NT2/D1 (cell line): ENCODE measurements around the gene RBM26.

Experiments used
- DNase-seq: peaks from one replicate; pipeline ENCODE4 v3.0.0-alpha.2; 2011; ENCODE audit warnings: low read depth, low spot score
- H3K27me3 ChIP-seq: 2 replicates; pipeline ENCODE4 v1.6.0; 2011; ENCODE audit warnings: mild to moderate bottlenecking; ENCODE audit not compliant: insufficient read length, insufficient read depth
- H3K36me3 ChIP-seq: 2 replicates; pipeline ENCODE4 v1.6.1; 2011; ENCODE audit warnings: mild to moderate bottlenecking, low read length, mixed read lengths; ENCODE audit not compliant: insufficient read depth, insufficient read length
- H3K4me1 ChIP-seq: 2 replicates; pipeline ENCODE4 v1.5.1; 2011; ENCODE audit not compliant: insufficient read depth, insufficient read length
- H3K4me3 ChIP-seq: 2 replicates; pipeline ENCODE4 v1.5.1; 2011; ENCODE audit warnings: low read depth; ENCODE audit not compliant: insufficient read length
- H3K9ac ChIP-seq: 2 replicates; pipeline ENCODE4 v1.6.0; 2011; ENCODE audit warnings: low read depth; ENCODE audit not compliant: insufficient read length
- H3K9me3 ChIP-seq: 2 replicates; pipeline ENCODE4 v1.5.1; 2011; ENCODE audit warnings: mild to moderate bottlenecking, low read length; ENCODE audit not compliant: insufficient read depth
- SUZ12 ChIP-seq: IDR thresholded peaks from 2 replicates; pipeline ENCODE4 v1.6.1; 2011; ENCODE audit not compliant: insufficient read length, insufficient read depth; ENCODE audit errors: extremely low read depth
- YY1 ChIP-seq: IDR thresholded peaks from 2 replicates; pipeline ENCODE4 v1.6.1; 2011; ENCODE audit not compliant: insufficient read length, insufficient read depth
- ZNF274 ChIP-seq: IDR thresholded peaks from 2 replicates; pipeline ENCODE4 v1.6.1; 2011; ENCODE audit warnings: mild to moderate bottlenecking, low read depth, low read length

The RBM26 gene

DNA sequence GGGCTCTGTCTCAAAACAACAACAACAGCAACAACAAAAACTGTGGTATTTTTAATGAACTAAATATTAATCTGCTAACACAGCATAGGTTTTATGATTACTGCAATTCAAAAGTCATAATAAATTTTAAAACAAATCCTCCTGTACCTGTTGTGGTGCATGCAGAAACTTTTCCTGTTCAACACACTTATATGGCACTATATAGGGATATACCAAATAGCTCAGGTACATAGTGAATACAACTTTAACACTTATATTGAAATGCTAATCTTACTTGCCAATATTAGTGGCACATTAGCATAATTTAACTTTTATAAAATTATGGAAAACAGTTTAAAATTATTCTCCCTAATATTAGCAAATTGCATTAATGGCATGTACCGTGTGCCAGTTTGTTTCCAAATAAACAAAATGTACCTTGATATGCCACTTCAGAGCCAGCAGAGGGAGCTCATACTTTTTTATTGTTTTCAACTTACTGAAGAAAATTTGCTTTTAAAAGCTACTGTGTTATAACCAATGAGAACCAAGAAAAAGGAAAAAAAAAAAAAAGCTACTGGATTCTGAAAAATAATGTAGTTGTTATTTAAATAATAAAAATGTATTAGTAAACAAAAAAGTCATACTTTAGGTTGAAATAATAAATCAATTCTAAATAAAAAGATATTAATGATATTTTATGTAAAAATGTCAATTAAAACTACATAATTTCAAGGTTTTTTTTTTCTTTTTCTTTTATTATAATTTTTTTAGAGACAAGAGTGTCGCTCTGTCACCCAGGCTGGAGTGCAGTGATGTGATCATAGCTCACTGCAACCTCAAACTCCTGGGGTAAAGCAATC lies 18.0 kb upstream of the RBM26 start:
- Histone ChIP-seq H3K4me3 (no peak overlapping the region), H3K9me3 (no peaks in the 10 kb centered on the region), H3K4me1 (no peaks in the 10 kb centered on the region), H3K27me3 (no peaks in the 10 kb centered on the region), H3K36me3 (no peaks in the 10 kb centered on the region), H3K9ac (no peak overlapping the region)
- DNase-seq: no peak
- TF ChIP-seq YY1 (no peak), ZNF274 (no peak), SUZ12 (no peak)

DNA sequence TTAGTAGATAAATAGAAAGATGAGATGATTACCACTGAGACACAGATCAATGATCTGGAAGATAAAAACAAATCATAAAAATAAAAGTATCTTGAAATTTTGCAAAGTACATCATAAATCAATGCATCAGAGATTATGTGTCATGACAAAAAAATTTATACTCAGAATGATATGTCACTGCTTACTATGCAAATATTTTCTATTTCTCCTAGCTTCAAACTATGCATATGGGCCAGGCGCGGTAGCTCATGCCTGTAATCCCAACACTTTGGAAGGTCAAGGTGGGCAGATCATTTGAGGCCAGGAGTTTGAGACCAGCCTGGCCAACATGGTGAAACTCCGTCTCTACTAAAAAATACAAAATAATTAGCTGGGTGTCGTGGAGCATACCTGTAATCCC lies 17.3 kb upstream of the RBM26 start:
- Histone ChIP-seq H3K9ac (no peak overlapping the region), H3K27me3 (no peaks in the 10 kb centered on the region), H3K4me3 (no peak overlapping the region), H3K36me3 (no peaks in the 10 kb centered on the region), H3K9me3 (no peaks in the 10 kb centered on the region), H3K4me1 (no peaks in the 10 kb centered on the region)
- no peak for DNase-seq
- TF ChIP-seq ZNF274: no peak
- no peak for TF ChIP-seq YY1
- no peak for TF ChIP-seq SUZ12

DNA sequence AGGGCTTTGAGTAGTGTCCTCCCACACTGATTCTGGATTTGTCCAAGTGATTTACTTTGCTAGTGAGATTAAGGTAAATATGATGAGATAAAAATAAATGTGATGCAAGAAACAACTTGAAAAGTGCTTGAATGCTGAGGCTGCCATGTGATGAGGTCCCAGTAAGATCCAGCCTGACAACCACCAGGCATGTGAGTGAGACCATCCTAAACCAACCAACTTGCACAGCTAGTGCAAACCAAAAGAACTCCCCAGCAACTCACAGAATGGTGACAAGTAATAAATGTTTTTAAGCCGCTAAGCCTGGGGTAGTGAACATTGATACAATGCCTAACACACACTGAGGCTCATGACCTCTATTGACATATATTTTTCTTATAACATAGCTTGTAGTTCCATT lies 13.3 kb upstream of the RBM26 start:
- H3K9ac ChIP-seq: no peak overlapping the region
- no peaks in the 10 kb centered on the region for H3K4me1 ChIP-seq
- H3K27me3 ChIP-seq: no peaks in the 10 kb centered on the region
- H3K4me3 ChIP-seq: no peak overlapping the region
- no peak for DNase-seq
- peaks cover 2% of the 10 kb centered on the region for H3K36me3 ChIP-seq
- TF ChIP-seq YY1 (no peak), SUZ12 (no peak)
- H3K9me3 ChIP-seq: no peaks in the 10 kb centered on the region

DNA sequence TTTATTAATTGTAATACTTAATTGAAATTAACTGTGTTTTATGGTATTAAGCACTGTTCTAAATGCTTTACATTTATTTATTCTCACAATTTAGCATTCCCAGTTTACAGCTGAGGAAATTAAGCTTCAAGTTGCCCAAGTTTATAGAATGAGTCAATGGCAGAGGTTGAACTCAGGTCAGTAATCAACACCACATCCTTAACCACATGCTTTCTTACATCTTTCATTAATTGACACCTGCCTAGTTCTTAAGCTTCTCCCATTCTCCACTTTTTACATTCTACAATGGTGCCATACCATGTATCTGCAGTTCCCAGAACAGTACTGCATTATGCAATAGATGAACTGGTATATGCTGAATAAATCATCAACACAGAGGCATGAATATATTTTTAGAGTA lies 11.7 kb upstream of the RBM26 start:
- no peaks in the 10 kb centered on the region for H3K27me3 ChIP-seq
- H3K4me3 ChIP-seq: no peak overlapping the region
- DNase-seq: no peak
- H3K36me3 ChIP-seq: peaks cover 6% of the 10 kb centered on the region
- H3K4me1 ChIP-seq: no peaks in the 10 kb centered on the region
- H3K9me3 ChIP-seq: no peaks in the 10 kb centered on the region
- H3K9ac ChIP-seq: no peak overlapping the region
- TF ChIP-seq ZNF274 (no peak), YY1 (no peak), SUZ12 (no peak)

DNA sequence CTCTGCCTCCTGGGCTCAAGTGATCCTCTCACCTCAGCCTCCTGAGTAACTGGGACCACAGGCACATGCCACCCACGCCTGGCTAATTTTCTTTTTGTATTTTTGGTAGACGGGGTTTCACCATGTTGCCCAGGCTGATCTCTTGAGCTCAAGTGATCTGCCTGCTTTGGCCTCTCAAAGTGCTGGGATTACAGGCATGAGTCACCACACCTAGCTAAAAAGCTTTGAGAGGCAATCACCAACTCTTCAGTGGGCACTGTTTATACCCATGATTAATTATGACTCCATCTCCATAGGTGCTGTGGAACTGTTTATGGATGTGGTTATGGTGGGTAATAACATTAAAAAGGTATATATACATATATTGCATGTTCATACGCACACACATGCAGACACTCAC lies 7.5 kb upstream of the RBM26 start:
- Histone ChIP-seq H3K4me1 (no peaks in the 10 kb centered on the region), H3K9me3 (no peaks in the 10 kb centered on the region), H3K27me3 (no peaks in the 10 kb centered on the region), H3K36me3 (peaks cover 6% of the 10 kb centered on the region), H3K4me3 (no peak overlapping the region), H3K9ac (no peak overlapping the region)
- no peak for DNase-seq
- TF ChIP-seq YY1: no peak
- TF ChIP-seq SUZ12: no peak
- TF ChIP-seq ZNF274: no peak

DNA sequence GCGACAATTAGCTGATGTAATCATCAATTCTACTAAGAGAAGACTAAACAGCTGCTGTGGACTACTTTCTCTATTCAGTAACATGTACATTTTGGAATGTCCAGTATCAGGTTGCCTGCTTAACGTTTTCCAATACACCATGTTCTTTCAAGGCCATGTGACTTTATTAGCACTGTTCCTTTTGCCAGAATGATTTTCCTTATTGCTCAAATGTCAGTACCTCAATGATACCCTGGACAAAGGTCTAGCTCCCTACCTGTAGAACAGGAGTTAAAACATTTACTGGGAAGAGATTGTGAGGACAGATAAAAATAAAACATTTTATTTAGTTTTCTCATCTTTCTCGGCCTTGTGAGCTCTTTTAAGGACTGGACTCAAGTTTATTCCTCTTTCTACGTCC lies 3.8 kb upstream of the RBM26 start:
- H3K9ac ChIP-seq: no peak overlapping the region
- H3K4me3 ChIP-seq: no peak overlapping the region
- peaks cover 3% of the 10 kb centered on the region for H3K36me3 ChIP-seq
- H3K27me3 ChIP-seq: no peaks in the 10 kb centered on the region
- no peaks in the 10 kb centered on the region for H3K9me3 ChIP-seq
- no peak for DNase-seq
- TF ChIP-seq YY1: no peak
- H3K4me1 ChIP-seq: no peaks in the 10 kb centered on the region

DNA sequence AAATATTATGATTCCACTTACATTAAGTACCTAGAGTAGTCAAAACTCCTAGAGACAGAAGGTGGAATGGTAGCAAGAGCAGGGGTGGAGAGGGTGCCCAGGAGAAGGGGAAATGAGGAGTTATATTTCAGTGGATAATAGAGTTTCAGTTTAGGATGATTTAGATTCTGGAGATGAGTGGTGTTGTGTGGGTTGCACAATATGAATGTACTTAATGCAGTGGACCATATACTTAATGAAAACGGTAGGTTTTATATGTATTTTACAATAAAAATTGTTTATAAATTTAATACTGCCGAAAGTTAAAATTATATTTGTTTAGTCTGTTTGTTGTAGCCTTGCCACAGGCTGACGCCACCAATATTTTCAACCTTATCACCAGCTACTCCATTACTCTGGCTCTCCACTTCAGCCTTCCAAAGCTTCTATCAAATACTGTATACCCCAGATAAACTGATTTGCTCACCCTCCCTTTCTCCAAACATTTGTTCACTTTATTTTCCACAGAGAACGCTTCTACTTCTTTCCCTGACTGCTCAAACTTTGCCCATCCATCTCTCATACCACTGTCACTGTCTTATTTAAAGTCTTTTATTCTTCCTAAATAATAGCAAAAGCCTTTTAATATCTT lies 1.4 kb upstream of the RBM26 start:
- DNase-seq: no peak
- H3K4me1 ChIP-seq: no peaks in the 10 kb centered on the region
- H3K9me3 ChIP-seq: no peaks in the 10 kb centered on the region
- TF ChIP-seq SUZ12 (no peak), YY1 (no peak), ZNF274 (no peak)
- no peaks in the 10 kb centered on the region for H3K27me3 ChIP-seq
- H3K4me3 ChIP-seq: no peak overlapping the region
- peak overlapping the region; percentile 42 for H3K9ac ChIP-seq
- H3K36me3 ChIP-seq: peaks cover 2% of the 10 kb centered on the region
